Retina (tissue), 1 donor: Measurements from ENCODE around the gene CCDC187.
"Not testable (repeated sequence)": the region's sequence is repeated elsewhere in the genome, so short reads cannot be mapped to it uniquely, and the experiment has no call there.

Experiments used
- DNase-seq: peaks from one replicate; pipeline ENCODE4 v3.0.0-alpha.2; 2016

The CCDC187 gene

DNA sequence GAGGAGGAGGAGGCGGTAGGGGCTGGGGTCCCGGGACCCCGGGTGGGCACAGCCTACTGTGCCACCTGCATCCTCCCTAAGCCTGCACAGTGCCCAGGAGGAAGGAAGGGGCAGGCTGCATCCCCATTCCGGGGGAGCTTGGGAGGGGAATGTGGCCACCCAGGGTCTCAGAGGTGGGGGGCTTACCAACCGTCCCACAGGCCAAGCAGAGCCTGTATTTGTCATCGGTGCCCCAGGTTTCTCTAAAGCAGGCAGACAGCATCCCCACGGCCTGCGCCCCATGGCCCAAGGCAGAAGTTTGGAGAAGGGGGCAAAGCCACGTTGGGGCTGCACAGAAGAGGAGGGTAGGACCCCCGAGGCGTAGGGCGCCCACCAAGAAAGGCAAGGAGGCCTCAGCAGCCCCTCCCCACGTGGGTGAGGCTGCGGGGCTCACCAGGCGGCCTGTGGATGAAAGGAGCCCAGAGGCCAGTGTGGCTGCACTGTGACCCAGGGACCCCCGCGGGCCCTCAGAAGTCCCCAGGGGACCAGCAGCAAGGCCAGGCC is 22.9 kb upstream of the CCDC187 start:
- peak; percentile 71 for DNase-seq

- peak; percentile 81 for DNase-seq
Measured at GRCh38 chr9:136326061-136326760, 22.3 kb upstream of the CCDC187 start.

DNA sequence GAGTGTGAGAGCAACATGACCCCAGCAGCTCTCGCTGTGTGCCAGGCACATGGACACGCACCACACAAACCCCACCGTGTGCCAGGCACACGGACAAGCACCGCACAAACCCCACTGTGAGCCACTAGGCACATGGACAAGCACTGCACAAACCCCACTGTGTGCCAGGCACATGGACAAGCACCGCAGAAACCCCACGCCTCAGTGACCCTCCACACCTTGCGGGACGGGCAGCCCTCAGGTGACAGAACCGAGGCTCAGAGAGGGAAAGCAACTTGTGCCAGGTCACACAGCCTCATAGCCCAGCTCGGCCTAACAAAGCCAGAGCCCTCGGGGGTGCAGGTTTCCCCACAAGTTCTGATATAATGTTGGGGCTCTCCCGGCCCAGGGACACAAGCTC is 21.5 kb upstream of the CCDC187 start:
- no peak for DNase-seq

GRCh38 chr9:136324501-136325300 is 20.8 kb upstream of the CCDC187 start:
- no peak for DNase-seq

DNA sequence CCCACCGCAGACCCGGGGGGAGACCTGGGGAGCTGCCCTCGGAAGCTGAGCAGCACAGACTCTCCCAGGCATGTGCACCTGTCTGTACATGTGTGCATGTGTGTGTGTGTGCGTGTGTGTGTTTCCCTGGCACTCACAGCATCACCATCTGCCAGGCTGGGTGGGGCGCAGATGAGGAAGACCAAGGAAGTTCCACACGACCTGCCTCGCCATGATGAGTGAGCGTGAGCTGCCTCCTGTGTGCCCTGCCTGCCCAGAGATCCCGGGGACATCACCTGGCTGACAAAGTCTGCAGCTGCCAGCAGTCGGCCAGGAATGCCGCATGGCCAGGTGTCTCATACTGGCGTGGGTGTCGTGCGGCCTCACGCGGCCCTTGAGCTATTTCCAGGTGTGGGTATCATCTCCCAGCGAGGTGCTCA is 19.5 kb upstream of the CCDC187 start:
- no peak for DNase-seq

GRCh38 chr9:136322756-136323330 is 18.9 kb upstream of the CCDC187 start:
- no peak for DNase-seq

GRCh38 chr9:136321561-136321960 is 17.7 kb upstream of the CCDC187 start:
- no peak for DNase-seq

DNA sequence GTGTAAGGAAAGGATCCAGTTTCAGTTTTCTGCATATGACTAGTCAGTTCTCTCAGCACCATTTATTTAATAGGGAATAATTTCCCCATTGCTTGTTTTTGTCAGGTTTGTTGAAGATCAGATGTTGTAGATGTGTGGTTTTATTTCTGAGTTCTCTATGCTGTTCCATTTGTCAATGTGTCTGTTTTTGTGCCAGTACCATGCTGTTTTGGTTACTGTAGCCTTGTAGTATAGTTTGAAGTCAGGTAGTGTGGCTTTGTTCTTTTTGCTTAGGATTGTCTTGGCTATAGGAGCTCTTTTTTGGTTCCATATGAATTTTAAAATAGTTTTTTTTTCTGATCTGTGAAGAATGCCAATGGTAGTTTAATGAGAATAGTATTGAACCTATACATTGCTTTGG is 17.1 kb upstream of the CCDC187 start:
- not testable (repeated sequence) for DNase-seq

- DNase-seq = not testable (repeated sequence)
Measured at GRCh38 chr9:136319955-136320354, 16.1 kb upstream of the CCDC187 start.

- not testable (repeated sequence) for DNase-seq
Measured at GRCh38 chr9:136319244-136319643, 15.3 kb upstream of the CCDC187 start.

- DNase-seq = no peak
Measured at GRCh38 chr9:136318776-136319241, 14.9 kb upstream of the CCDC187 start.

DNA sequence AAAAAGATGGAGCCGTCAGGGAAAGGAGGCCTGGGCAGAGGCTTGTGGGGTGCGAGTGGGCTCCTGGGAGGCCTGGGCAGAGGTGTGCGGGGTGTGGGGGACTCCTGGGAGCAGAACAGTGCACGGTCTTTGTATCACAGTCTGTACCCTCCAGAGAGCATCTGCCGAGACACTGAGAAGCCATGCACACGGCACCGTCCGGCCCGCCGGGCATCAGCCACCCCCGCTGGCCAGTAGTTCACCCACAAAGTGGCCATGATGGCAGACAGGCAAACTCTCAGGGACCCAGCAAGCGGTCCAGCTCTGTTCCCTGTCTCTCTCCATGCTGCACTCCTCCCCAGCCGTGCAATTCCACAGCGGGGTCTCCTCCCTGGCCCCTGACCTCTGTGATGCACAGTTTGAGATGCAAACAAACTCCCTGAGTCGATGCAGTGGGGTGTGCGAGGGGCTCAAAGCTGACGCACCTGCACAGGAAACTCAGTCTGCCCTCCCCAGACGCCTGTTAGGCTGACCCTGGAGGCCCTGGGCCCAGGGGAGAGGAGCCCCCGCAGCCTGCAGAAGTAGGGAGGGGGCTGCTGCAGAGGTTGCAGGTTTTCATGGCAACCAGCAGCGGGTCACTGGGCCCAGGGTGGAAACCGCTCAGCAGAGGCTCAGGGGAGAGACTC is 14.3 kb upstream of the CCDC187 start:
- peak; percentile 63 for DNase-seq

GRCh38 chr9:136317695-136318094 is 13.8 kb upstream of the CCDC187 start:
- no peak for DNase-seq

DNA sequence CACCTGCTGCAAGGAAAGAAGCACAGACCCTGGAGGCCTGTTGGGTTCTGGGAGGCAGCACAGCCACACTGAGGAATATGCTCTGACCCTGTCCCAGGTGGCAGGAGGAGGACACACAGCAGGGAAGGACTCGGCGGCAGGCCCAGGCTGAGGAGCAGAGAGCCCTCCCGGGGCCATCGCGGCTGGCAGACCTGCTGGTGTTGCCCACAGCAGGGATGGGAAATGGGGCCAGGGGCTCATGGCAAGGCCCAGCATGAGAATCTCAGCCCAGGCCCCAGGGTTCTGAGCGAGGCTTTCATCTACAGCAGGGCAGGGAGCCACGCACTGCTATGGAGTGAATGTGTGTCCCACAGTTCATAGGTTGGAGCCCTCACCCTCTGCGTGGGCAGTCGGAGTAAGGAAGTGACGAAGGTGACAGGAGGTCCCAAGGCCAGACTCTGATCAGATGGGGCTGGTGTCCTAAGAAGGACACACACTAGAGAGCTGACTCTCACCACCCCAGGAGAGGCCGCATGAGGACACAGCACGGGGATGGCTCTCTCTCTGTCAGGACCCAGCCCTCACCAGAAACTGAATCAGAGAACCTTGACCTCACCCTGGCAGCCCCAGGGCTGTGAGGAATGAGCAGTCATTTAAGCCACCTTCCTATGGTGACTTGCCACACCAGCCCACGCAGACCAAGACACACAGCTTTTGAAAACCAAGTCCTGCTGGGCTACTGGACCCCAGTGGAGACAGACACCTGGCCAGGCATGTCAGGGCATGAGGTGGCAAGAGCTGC is 13.2 kb upstream of the CCDC187 start:
- no peak for DNase-seq

GRCh38 chr9:136316271-136316751 is 12.4 kb upstream of the CCDC187 start:
- DNase-seq = no peak

- no peak for DNase-seq
Measured at GRCh38 chr9:136314944-136315343, 11.1 kb upstream of the CCDC187 start.

DNA sequence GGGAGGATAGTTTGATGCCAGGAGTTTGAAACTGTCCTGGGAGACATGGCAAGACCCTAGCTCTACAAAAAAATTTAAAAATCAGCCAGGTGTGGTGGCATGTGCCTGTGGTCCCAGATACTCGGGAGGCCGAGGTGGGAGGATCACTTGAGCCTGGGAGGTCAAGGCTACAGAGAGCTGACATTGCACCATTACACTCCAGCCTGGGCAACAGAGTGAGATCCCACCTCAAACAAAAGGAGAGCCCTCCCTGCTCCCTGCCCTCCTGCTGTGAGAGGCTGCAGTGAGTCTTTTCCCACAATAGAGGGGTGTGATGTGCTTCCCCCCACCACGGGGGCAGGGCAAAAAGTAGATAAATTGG is 10.1 kb upstream of the CCDC187 start:
- no peak for DNase-seq

GRCh38 chr9:136313111-136314055 is 9.5 kb upstream of the CCDC187 start:
- DNase-seq = no peak

GRCh38 chr9:136312436-136312835 is 8.5 kb upstream of the CCDC187 start:
- no peak for DNase-seq

GRCh38 chr9:136312009-136312375 is 8.1 kb upstream of the CCDC187 start:
- no peak for DNase-seq
